ENCODE data around the gene PDSS1. TPM values are rescaled to one million over a fixed set of nuclear protein-coding genes. Genes with fewer than 3 reads are reported as not detected.

Gene PDSS1
- total and polyA plus RNA-seq, 2 of the 13 experiments (the other 11 are each of a cell fraction or from before 2014, with no cell fraction given), result 18.7 to 19.3 TPM

DNA sequence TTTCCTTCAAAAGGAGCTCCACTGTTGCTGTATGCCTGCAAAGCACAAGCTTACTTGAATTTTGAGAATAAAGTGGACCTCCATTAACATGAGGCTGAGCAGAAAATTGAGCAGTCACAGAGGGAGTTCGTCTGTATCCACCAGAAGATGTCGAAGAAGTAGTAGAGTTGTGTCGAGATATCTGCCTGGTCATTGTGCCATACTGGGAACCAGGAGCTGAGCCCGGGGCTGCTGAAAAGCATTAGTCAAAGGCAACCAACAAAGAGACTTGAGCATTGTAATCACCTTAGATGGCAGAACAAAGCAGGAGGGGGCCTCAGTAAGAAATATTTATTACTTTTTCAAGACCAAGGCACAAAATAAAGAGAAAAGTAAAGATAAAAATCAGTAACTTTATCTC is 61.5 kb downstream of the PDSS1 start:
- intact Hi-C loops (cut with micrococcal nuclease; ENCODE audit: unreplicated experiment), result no loop called here
- Histone ChIP-seq H3K27ac (ENCODE audit: extremely low read length, insufficient read depth, low read length) (no peak overlapping the region), H4K20me1 (ENCODE audit: insufficient read depth, low read length) (no peaks in the 10 kb centered on the region), H3K4me3 (replicated peaks in 1 of 3; ENCODE audit: insufficient read depth in 1 of 3, low read depth in 2 of 3, low read length in 3 of 3) (no peak overlapping the region), H3K9ac (ENCODE audit: insufficient read depth, low read depth, low read length) (no peak overlapping the region), H3K4me1 (ENCODE audit: insufficient read depth, low read length) (no peaks in the 10 kb centered on the region), H3K9me3 (ENCODE audit: low read length) (no peaks in the 10 kb centered on the region), H3K79me2 (ENCODE audit: insufficient read depth, low read length) (no peaks in the 10 kb centered on the region), H3K27me3 (ENCODE audit: control insufficient read depth in 1 of 2, insufficient read depth in 2 of 2, low read length in 2 of 2) (no peaks in the 10 kb centered on the region), H3K4me2 (ENCODE audit: low read depth, low read length) (no peak overlapping the region), H3K36me3 (replicated peaks in 1 of 2; ENCODE audit: control insufficient read depth in 1 of 2, insufficient read depth in 2 of 2, low read length in 2 of 2) (peaks cover 3 to 11% of the 10 kb centered on the region in 2 experiments; a peak in 1 of 5 replicates), H2AFZ (ENCODE audit: low read length) (no peak overlapping the region)
- TF ChIP-seq, protein P1, sequence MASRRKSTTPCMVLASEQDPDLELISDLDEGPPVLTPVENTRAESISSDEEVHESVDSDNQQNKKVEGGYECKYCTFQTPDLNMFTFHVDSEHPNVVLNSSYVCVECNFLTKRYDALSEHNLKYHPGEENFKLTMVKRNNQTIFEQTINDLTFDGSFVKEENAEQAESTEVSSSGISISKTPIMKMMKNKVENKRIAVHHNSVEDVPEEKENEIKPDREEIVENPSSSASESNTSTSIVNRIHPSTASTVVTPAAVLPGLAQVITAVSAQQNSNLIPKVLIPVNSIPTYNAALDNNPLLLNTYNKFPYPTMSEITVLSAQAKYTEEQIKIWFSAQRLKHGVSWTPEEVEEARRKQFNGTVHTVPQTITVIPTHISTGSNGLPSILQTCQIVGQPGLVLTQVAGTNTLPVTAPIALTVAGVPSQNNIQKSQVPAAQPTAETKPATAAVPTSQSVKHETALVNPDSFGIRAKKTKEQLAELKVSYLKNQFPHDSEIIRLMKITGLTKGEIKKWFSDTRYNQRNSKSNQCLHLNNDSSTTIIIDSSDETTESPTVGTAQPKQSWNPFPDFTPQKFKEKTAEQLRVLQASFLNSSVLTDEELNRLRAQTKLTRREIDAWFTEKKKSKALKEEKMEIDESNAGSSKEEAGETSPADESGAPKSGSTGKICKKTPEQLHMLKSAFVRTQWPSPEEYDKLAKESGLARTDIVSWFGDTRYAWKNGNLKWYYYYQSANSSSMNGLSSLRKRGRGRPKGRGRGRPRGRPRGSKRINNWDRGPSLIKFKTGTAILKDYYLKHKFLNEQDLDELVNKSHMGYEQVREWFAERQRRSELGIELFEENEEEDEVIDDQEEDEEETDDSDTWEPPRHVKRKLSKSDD (CRISPR knock-in tag; IDR thresholded peaks at IDR 0.05; ENCODE audit: low read depth), result no peak
- TF ChIP-seq STAG1 (CRISPR knock-in tag; IDR thresholded peaks at IDR 0.05) (no peak), SALL1 (CRISPR knock-in tag; IDR thresholded peaks at IDR 0.05) (no peak), ZBTB7A (CRISPR knock-in tag; IDR thresholded peaks at IDR 0.05) (no peak), ZNF775 (CRISPR knock-in tag; IDR thresholded peaks at IDR 0.05; ENCODE audit: borderline replicate concordance) (no peak), NFIB (CRISPR knock-in tag; IDR thresholded peaks at IDR 0.05; ENCODE audit: borderline replicate concordance) (no peak), SIN3B (IDR thresholded peaks at IDR 0.05; ENCODE audit: low read length) (no peak), ZMYM2 (CRISPR knock-in tag; IDR thresholded peaks at IDR 0.05) (no peak), RFX1 (IDR thresholded peaks at IDR 0.05) (no peak)
- TF ChIP-seq, protein P2, sequence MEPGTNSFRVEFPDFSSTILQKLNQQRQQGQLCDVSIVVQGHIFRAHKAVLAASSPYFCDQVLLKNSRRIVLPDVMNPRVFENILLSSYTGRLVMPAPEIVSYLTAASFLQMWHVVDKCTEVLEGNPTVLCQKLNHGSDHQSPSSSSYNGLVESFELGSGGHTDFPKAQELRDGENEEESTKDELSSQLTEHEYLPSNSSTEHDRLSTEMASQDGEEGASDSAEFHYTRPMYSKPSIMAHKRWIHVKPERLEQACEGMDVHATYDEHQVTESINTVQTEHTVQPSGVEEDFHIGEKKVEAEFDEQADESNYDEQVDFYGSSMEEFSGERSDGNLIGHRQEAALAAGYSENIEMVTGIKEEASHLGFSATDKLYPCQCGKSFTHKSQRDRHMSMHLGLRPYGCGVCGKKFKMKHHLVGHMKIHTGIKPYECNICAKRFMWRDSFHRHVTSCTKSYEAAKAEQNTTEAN (CRISPR knock-in tag; conservative IDR thresholded peaks at IDR 0.05), result no peak
- TF ChIP-seq, protein P3, sequence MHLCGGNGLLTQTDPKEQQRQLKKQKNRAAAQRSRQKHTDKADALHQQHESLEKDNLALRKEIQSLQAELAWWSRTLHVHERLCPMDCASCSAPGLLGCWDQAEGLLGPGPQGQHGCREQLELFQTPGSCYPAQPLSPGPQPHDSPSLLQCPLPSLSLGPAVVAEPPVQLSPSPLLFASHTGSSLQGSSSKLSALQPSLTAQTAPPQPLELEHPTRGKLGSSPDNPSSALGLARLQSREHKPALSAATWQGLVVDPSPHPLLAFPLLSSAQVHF (CRISPR knock-in tag; IDR thresholded peaks at IDR 0.05), result no peak
- TF ChIP-seq, protein P4, sequence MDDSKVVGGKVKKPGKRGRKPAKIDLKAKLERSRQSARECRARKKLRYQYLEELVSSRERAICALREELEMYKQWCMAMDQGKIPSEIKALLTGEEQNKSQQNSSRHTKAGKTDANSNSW (CRISPR knock-in tag; IDR thresholded peaks at IDR 0.05; ENCODE audit: borderline replicate concordance), result no peak
- TF ChIP-seq, protein P5, sequence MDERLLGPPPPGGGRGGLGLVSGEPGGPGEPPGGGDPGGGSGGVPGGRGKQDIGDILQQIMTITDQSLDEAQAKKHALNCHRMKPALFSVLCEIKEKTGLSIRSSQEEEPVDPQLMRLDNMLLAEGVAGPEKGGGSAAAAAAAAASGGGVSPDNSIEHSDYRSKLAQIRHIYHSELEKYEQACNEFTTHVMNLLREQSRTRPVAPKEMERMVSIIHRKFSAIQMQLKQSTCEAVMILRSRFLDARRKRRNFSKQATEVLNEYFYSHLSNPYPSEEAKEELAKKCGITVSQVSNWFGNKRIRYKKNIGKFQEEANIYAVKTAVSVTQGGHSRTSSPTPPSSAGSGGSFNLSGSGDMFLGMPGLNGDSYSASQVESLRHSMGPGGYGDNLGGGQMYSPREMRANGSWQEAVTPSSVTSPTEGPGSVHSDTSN (CRISPR knock-in tag; IDR thresholded peaks at IDR 0.05), result no peak
- ChIA-PET POLR2A (no interaction called here), CTCF (ENCODE audit: low intra/inter-chr PET ratio, low total read pairs) (no interaction called here)
- ATAC-seq (no peak), FAIRE-seq (no peak), DNase-seq (ENCODE audit: low spot score) (no peak)
- in situ Hi-C loops (cut with HindIII; ENCODE audit: extremely low pct_ligation_motif_present, low pct_unique_long_range_greater_than_20kb), result no loop called here
- 93% methylated on average over 4 of the region's 4 CpGs for WGBS (ENCODE audit: low lambda C conversion rate)
- BruUV-seq (replicated peaks), result no TSS peak

Data from HepG2 (cell line).